ENCODE results near the gene PLEKHA7. TPM values are rescaled to one million over a fixed set of nuclear protein-coding genes. Genes with fewer than 3 reads are reported as not detected.

PLEKHA7 gene
- total RNA-seq, 1 experiment from 2014 or later: 7.2 TPM

DNA sequence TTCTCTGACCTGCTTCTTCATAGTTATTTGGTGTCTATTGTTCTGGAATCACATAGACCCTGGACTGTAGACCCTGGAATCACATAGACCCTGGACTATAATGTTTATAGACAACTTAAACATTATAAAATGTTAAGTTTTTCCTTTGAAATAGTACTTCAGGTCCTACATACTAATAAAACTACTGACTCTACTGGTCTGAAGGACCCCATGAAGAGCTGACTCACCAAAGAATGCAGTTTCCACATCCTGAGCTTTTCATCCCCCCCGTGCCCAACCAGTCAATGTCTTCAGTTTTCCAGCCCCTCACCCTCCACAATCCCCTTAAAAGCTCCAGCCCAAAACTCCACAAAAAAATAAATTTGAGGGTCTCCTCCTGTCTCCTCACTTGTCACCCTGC, 6.6 kb upstream of the PLEKHA7 start:
- H3K4me3 ChIP-seq (replicated peaks in 1 of 2; ENCODE audit: low read depth in 1 of 2, low read length in 2 of 2): no peak overlapping the region
- no peaks in the 10 kb centered on the region for H3K27me3 ChIP-seq (ENCODE audit: insufficient read depth, low read length)
- H3K4me1 ChIP-seq (ENCODE audit: control insufficient read depth in 1 of 2, insufficient read depth in 2 of 2, low read length in 2 of 2): peaks cover 2 to 3% of the 10 kb centered on the region in 2 experiments
- no TSS peak for BruUV-seq (replicated peaks)
- no peak overlapping the region for H2AFZ ChIP-seq (ENCODE audit: low read depth, low read length, poor library complexity, severe bottlenecking)
- ChIA-PET POLR2A (no interaction called here), CTCF (no interaction called here), RAD21 (ENCODE audit: low non-redundant PET in 1 of 2, low total read pairs in 2 of 2, uncharacterized antibody in 2 of 2, unreplicated experiment in 2 of 2) (no interaction called here)
- H3K79me2 ChIP-seq (ENCODE audit: insufficient read depth, low read length): no peaks in the 10 kb centered on the region
- no peak overlapping the region for H3K4me2 ChIP-seq (ENCODE audit: low read length)
- H3K9me3 ChIP-seq (ENCODE audit: control insufficient read depth in 1 of 2, insufficient read depth in 1 of 2, low read depth in 1 of 2, low read length in 2 of 2): no peaks in the 10 kb centered on the region
- no peak for TF ChIP-seq JUND (IDR thresholded peaks at IDR 0.05)
- intact Hi-C loops (cut with micrococcal nuclease): no loop called here
- ATAC-seq: no peak
- no peak overlapping the region for H3K9ac ChIP-seq (ENCODE audit: low read length)
- no peaks in the 10 kb centered on the region for H3K9me2 ChIP-seq (ENCODE audit: insufficient read depth)
- no peak for DNase-seq (ENCODE audit: low read depth, low spot score)
- H3K27ac ChIP-seq (ENCODE audit: low read depth, low read length): no peak overlapping the region
- H4K20me1 ChIP-seq (ENCODE audit: insufficient read depth): no peaks in the 10 kb centered on the region
- no peaks in the 10 kb centered on the region for H3K36me3 ChIP-seq (ENCODE audit: control insufficient read depth in 1 of 2, insufficient read depth in 2 of 2, low read length in 2 of 2)

DNA sequence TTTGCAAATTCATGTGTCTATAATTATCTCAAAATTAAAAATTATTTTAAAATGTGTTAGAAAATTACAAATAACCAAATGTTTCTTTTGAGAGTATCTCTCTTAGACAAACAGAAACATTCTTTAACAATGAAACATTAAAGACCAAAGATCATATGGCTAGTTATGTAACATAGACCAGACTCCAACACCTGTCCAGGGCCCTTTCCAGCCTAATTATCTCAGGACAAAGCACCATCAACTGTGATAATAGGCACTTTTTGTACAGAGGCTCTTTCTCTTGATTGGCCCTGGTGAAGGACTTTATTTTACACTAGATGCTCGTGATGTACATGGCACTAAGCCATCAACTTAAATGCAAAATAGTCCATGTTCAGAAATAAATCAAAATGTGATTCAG, 5.0 kb upstream of the PLEKHA7 start:
- H3K9ac ChIP-seq (ENCODE audit: low read length): no peak overlapping the region
- DNase-seq (ENCODE audit: low read depth, low spot score) (no peak), ATAC-seq (no peak)
- ChIA-PET RAD21 (ENCODE audit: low non-redundant PET in 1 of 2, low total read pairs in 2 of 2, uncharacterized antibody in 2 of 2, unreplicated experiment in 2 of 2) (no interaction called here), CTCF (no interaction called here), POLR2A (no interaction called here)
- TF ChIP-seq ZFX (IDR thresholded peaks at IDR 0.05) (no peak), ELF1 (IDR thresholded peaks at IDR 0.05; ENCODE audit: borderline replicate concordance, low read depth) (no peak), ZNF274 (IDR thresholded peaks at IDR 0.05; ENCODE audit: low read depth, low read length) (no peak), EZH2phosphoT487 (IDR thresholded peaks at IDR 0.05; ENCODE audit: borderline replicate concordance) (no peak), SIN3A (IDR thresholded peaks at IDR 0.05; ENCODE audit: low read depth) (no peak), CEBPB (IDR thresholded peaks at IDR 0.05; ENCODE audit: low read depth) (no peak), JUND (IDR thresholded peaks at IDR 0.05) (no peak), REST (IDR thresholded peaks at IDR 0.05; ENCODE audit: low read depth) (no peak), POLR2AphosphoS5 (IDR thresholded peaks at IDR 0.05; ENCODE audit: low read depth, low read length) (no peak), YY1 (IDR thresholded peaks at IDR 0.05; ENCODE audit: extremely low read depth, insufficient replicate concordance, low read depth, low read length) (no peak), POLR2A (IDR thresholded peaks at IDR 0.05; ENCODE audit: borderline replicate concordance, extremely low read depth, insufficient read depth, insufficient read length) (no peak), SRF (IDR thresholded peaks at IDR 0.05; ENCODE audit: low read depth) (no peak), EGR1 (IDR thresholded peaks at IDR 0.05; ENCODE audit: low read depth) (no peak), RAD21 (IDR thresholded peaks at IDR 0.05; ENCODE audit: low read depth) (no peak), EZH2 (IDR thresholded peaks at IDR 0.05) (no peak), FOSL1 (IDR thresholded peaks at IDR 0.05; ENCODE audit: low read depth) (no peak)
- TF ChIP-seq, protein P1, sequence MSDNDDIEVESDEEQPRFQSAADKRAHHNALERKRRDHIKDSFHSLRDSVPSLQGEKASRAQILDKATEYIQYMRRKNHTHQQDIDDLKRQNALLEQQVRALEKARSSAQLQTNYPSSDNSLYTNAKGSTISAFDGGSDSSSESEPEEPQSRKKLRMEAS (IDR thresholded peaks at IDR 0.05): no peak
- no peaks in the 10 kb centered on the region for H3K9me2 ChIP-seq (ENCODE audit: insufficient read depth)
- no peak overlapping the region for H3K27ac ChIP-seq (ENCODE audit: low read depth, low read length)
- no peaks in the 10 kb centered on the region for H3K27me3 ChIP-seq (ENCODE audit: insufficient read depth, low read length)
- H3K4me1 ChIP-seq (ENCODE audit: control insufficient read depth in 1 of 2, insufficient read depth in 2 of 2, low read length in 2 of 2): peaks cover 8 to 15% of the 10 kb centered on the region in 2 experiments
- H3K4me3 ChIP-seq (replicated peaks in 1 of 2; ENCODE audit: low read depth in 1 of 2, low read length in 2 of 2): no peak overlapping the region
- BruUV-seq (replicated peaks): no TSS peak
- intact Hi-C loops (cut with micrococcal nuclease): no loop called here
- H3K79me2 ChIP-seq (ENCODE audit: insufficient read depth, low read length): no peaks in the 10 kb centered on the region
- no peaks in the 10 kb centered on the region for H4K20me1 ChIP-seq (ENCODE audit: insufficient read depth)
- no peak overlapping the region for H3K4me2 ChIP-seq (ENCODE audit: low read length)
- H2AFZ ChIP-seq (ENCODE audit: low read depth, low read length, poor library complexity, severe bottlenecking): no peak overlapping the region
- no peaks in the 10 kb centered on the region for H3K9me3 ChIP-seq (ENCODE audit: control insufficient read depth in 1 of 2, insufficient read depth in 1 of 2, low read depth in 1 of 2, low read length in 2 of 2)
- no peaks in the 10 kb centered on the region for H3K36me3 ChIP-seq (ENCODE audit: control insufficient read depth in 1 of 2, insufficient read depth in 2 of 2, low read length in 2 of 2)
